Umbilical cord (tissue), 2 donors: ENCODE data around the gene SLC17A1. TPM values are rescaled to one million over a fixed set of nuclear protein-coding genes. Genes with fewer than 3 reads are reported as not detected.
A peak's percentile ranks its signal among the peaks of the same experiment; 100 is the strongest.
"Not testable (repeated sequence)": the region's sequence is repeated elsewhere in the genome, so short reads cannot be mapped to it uniquely, and the experiment has no call there.

Source experiments
- DNase-seq: peaks from one replicate; pipeline ENCODE4 v3.0.0-alpha.2; 2015; ENCODE audit warnings: low spot score
- total RNA-seq: library from RNA; depleted of rRNA; stranded (reverse); fragments of >200 nt; gene quantifications from one replicate; pipeline ENCODE4 v1.2.3, GENCODE V29; 2014; ENCODE audit warnings: low replicate concordance; ENCODE audit not compliant: insufficient read depth

Gene SLC17A1
- total RNA-seq, 1 donor from 2014 or later, result 6.5 TPM

DNA sequence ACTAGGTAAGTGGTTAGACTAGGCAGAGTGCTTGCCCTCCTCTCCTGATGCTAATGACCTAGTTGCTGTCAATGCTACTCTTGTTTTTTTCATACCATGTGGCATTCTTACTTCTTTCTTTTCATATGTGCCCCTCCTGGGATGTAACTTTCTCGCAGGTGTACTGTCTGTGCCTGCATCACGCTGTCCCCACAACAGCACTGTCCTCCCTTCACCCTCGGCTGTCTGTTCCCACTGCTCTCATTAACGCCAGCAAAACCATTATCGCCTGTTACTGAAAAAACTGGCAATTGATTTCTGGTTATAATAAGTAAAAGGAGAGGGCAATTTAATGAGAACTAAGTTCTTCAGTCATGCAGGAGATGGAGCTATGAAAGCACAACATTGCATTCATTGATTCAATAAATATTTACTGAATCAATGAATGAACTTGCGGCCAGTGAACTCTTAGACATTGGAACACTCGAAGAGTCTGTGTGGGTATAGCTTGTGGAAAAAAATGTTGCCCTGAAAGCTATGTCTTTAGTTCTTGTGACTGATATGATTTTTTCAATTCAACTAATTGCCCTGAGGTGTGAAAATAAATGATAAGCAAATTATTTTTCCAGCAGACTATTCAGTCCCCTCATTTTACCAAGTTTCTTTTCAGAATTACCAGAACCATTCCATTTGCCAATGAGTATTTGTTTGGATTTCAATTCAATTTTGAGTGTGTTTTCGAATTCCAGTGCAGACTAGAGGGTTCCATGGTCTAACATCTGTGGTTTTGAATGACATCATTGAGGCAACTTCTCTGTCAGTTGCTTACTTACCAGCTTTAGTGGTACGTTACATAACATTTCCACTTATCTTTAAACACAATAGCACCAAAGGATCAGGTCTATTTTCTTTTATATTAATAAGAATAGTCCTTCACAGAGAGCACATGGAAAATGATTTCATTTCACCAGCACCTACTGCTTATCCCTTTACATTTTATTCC lies 75.2 kb downstream of the SLC17A1 start:
- no peak for DNase-seq

DNA sequence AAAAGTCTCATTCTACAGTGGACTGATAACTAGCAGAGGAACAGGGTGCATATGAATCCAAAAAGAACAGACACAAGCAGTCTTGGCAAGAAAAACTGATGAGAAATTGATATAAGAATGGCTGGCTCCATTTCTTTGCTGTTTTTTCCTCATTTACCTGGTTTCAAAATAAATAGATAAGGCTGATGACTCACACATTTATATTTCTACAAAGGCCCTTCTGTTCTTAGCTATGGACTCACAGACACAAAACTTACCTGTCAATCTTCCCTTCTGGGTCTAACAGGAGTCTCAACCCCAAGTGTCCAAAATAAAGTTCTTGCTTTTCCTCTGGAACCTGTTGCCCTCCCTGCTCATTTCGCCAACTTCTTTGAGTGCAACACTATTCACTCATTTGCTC lies 76.4 kb downstream of the SLC17A1 start:
- no peak for DNase-seq

DNA sequence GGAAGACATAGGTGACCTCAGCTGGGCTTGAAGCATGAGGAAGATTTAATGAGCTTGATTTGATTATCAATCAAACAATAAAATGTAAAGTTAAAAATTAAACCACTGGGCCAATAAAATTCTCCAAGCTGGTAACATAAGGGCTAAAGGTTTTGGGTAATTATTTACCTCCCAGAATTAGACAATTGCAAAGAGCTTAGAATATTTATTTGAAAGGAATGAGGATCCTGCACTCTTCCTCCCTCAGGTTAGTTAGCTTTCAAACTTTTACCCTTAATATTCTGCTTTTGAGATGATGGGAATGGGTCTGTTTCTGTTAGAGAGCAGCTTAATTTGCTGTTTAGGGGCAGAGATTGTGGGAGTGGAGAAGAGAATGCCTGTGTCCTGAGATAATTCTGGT lies 77.3 kb downstream of the SLC17A1 start, which contains the start of gene SLC17A4:
SLC17A4 (plus strand) TSS at position 208 of the 400 bp plus-strand sequence. CDS start 7,221 bp downstream, outside the sequence.
- no peak for DNase-seq

DNA sequence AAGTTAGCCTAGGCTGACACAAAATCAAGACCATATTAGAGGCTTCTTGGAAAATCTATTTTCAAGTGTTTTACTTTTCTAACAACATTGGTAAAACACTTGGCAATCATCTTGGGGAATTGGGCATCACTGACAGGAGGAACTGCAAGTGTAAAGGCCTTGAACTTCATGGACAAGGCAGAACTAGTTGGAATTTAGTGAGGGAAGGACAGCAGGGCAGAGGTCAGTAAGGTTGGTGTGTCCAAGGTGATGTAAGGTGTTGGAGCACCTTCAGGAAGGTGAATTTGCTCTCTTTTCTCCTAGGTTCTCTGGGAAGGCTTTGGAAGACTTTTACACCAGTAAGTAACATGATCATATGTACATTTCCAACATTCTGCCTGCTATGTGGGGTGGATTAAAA lies 78.8 kb downstream of the SLC17A1 start:
- no peak for DNase-seq

DNA sequence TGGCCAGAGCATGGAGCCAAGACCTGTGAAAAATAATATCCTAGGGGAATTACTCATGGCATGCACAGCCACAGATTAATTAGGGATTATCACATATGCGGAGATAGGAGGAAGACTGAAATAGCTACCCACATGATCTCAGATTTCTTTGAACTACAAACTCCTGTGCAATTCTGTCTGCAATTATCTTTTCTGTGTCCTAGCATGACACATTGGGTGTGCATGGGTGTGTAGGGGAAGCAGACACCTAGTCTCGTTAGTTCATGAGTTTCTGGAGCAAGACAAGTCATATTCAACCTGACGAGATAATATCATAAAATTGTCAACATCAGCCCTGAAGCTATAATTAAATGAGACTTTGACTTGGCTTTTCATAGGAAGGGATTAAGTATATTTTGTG lies 80.9 kb downstream of the SLC17A1 start:
- no peak for DNase-seq

DNA sequence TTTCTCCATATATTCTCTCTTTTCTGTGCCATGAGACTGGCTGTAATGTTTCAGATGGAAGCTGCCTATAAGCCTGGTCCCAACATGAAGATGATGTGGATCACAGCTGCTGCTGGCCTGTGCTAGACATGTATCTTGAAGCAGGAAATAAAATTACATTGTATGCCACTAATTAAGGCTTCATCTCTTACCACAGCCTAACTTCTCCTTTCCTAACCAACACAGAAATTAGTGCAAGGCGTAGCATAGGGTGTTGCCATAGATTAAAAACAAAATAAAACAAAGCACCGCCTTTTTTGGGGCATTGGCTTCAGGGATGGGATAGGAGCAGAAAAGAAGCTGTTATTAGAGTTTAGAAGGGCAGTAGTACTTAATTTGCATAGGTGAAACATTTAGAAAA lies 82.0 kb downstream of the SLC17A1 start:
- DNase-seq, result no peak

- DNase-seq, result not testable (repeated sequence)
Measured at GRCh38 chr6:25748601-25749517, 83.0 kb downstream of the SLC17A1 start.

DNA sequence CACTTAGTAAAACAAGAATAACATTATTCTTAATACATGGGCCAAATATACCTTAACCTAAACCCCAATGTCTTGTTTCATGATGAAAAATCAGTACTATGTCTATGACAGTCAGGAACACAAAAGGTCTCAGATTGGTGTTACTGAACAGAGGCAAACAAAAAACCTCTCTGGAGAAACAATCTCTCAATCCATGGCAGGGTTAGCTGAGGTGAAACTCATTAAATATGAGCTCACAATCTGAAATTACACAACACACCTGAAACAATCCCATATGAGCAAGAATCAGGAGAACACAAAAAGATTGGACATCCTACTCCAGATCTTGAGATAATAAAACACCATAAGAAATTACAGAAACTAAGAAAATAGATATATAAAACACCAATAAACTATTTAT lies 83.8 kb downstream of the SLC17A1 start:
- no peak for DNase-seq

DNA sequence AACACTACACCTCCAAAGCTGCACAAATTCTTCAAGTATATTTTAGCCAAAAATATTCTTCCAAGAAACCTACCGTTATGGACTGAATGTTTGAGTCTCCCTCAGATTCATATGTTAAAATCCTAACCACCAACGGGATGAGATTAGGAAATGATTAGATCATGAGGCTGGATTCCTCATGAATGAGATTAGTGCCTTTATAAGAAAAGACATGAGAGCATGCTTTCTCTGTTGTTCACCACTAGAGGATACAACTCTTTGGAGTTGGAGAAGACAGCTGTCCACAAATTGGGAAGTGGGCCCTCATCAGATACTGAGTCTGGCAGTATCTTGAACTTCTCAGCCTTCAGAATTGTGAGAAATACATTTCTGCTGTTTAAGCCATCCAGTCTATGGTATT lies 84.4 kb downstream of the SLC17A1 start:
- no peak for DNase-seq

DNA sequence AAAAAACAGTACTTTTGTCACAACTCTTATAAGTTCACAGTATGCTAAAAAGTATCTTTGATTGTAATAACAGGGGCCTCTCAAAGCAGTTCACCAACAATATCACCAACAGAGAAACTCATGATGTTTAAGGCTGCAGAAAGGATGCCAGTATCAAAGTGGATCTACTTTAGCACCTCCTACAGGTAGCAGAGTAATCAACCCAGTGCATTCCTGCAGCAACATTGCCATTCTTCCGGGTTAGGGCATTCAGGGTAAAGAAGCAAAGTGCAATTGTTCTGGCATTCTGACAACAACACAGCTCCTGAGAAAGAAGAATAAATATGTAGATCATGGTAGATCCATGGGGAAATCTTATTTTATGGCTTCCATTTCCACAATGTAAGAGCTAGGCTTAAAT lies 84.9 kb downstream of the SLC17A1 start:
- no peak for DNase-seq

DNA sequence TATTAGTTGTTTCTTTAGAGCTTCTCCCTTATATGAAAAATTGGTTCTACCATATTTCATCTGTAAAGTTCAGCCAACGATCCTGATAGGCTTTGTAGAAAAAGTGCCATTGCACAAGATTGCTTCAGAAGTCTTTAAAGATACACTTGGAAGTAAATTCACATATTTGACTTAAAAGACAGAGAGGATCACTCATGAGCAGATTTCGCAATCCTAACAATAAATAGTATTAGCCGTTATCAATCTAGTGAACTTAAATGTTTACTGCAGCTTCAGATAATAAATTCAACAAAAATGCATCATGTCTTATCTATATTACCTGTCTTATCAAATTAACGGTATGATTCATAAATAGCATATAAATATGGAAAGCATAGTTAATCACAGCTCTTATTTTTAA lies 86.0 kb downstream of the SLC17A1 start:
- peak; percentile 42 for DNase-seq

GRCh38 chr6:25743868-25744267 lies 88.0 kb downstream of the SLC17A1 start:
- DNase-seq, result no peak

- DNase-seq, result no peak
Measured at GRCh38 chr6:25735261-25735660, 96.6 kb downstream of the SLC17A1 start.

Other genes starting within 250 kb of the SLC17A1 start
- not detected for gene SCGN, start 179.8 kb downstream of the SLC17A1 start, total RNA-seq
- 2.4 TPM for gene SLC17A4, start 77.3 kb downstream of the SLC17A1 start, total RNA-seq
- 6.7 TPM for gene SLC17A3, start 42.2 kb upstream of the SLC17A1 start, total RNA-seq
- 0.48 TPM for gene SLC17A2, start 98.6 kb upstream of the SLC17A1 start, total RNA-seq
- 9.9 TPM for gene TRIM38, start 130.8 kb upstream of the SLC17A1 start, total RNA-seq